Measurements from ENCODE around the gene SEPHS2. TPM values are rescaled to one million over a fixed set of nuclear protein-coding genes. Genes with fewer than 3 reads are reported as not detected.
A peak's percentile ranks its signal among the peaks of the same experiment; 100 is the strongest.

Gene SEPHS2
- total RNA-seq, 1 experiment from 2014 or later: 52.6 TPM

GRCh38 chr16:30482366-30482765 is 36.7 kb upstream of the SEPHS2 start:
- TF ChIP-seq, protein P1, sequence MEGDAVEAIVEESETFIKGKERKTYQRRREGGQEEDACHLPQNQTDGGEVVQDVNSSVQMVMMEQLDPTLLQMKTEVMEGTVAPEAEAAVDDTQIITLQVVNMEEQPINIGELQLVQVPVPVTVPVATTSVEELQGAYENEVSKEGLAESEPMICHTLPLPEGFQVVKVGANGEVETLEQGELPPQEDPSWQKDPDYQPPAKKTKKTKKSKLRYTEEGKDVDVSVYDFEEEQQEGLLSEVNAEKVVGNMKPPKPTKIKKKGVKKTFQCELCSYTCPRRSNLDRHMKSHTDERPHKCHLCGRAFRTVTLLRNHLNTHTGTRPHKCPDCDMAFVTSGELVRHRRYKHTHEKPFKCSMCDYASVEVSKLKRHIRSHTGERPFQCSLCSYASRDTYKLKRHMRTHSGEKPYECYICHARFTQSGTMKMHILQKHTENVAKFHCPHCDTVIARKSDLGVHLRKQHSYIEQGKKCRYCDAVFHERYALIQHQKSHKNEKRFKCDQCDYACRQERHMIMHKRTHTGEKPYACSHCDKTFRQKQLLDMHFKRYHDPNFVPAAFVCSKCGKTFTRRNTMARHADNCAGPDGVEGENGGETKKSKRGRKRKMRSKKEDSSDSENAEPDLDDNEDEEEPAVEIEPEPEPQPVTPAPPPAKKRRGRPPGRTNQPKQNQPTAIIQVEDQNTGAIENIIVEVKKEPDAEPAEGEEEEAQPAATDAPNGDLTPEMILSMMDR (conservative IDR thresholded peaks at IDR 0.05): peak; percentile 45; the same call in 2 of the 3 replicates
- Histone ChIP-seq H4K8ac (replicated peaks; ENCODE audit: insufficient read length, low read depth, low read length) (no peak overlapping the region), H3K9me3 (ENCODE audit: control insufficient read depth, low read depth, low read length) (no peaks in the 10 kb centered on the region), H2BK5ac (ENCODE audit: insufficient read length, low read length) (no peak overlapping the region), H2AFZ (ENCODE audit: low read length) (no peak overlapping the region), H3K23ac (ENCODE audit: insufficient read length, low read depth, low read length) (no peak overlapping the region), H4K5ac (ENCODE audit: insufficient read length, low read depth, low read length) (no peak overlapping the region), H3K18ac (ENCODE audit: insufficient read length, low read depth, low read length) (no peak overlapping the region), H3K4me1 (ENCODE audit: insufficient read depth, low read length) (no peaks in the 10 kb centered on the region), H3K23me2 (ENCODE audit: insufficient read length, low read depth, low read length, poor library complexity, severe bottlenecking) (no peaks in the 10 kb centered on the region), H2BK15ac (ENCODE audit: low read depth, low read length) (no peak overlapping the region), H2BK12ac (ENCODE audit: insufficient read length, low read depth, low read length) (no peak overlapping the region), H3K79me2 (ENCODE audit: insufficient read depth, low read length) (no peaks in the 10 kb centered on the region), H2BK20ac (ENCODE audit: low read depth, low read length, poor library complexity, severe bottlenecking) (no peak overlapping the region), H3K9ac (ENCODE audit: extremely low read depth, insufficient read length, low read length) (no peak overlapping the region), H3T11ph (ENCODE audit: low read length) (no peak overlapping the region), H3K4ac (ENCODE audit: low read depth, low read length) (no peak overlapping the region), H3K4me2 (ENCODE audit: insufficient read depth, insufficient read length, low read length) (no peak overlapping the region), H3K14ac (ENCODE audit: insufficient read depth, low read length) (no peak overlapping the region), H3K56ac (ENCODE audit: insufficient read length, low read depth, low read length) (no peak overlapping the region), H3K27me3 (ENCODE audit: insufficient read depth, low read length) (no peaks in the 10 kb centered on the region), H2BK120ac (ENCODE audit: low read depth, low read length, poor library complexity, severe bottlenecking) (no peak overlapping the region), H3K27ac (ENCODE audit: insufficient read length, low read depth, low read length) (no peak overlapping the region), H4K91ac (ENCODE audit: insufficient read length, low read depth, low read length) (no peak overlapping the region), H2AK5ac (ENCODE audit: insufficient read length, low read length) (no peak overlapping the region), H4K20me1 (ENCODE audit: control insufficient read depth, insufficient read depth, insufficient read length) (no peaks in the 10 kb centered on the region), H3K79me1 (ENCODE audit: insufficient read depth, low read depth, low read length, poor library complexity, severe bottlenecking) (no peaks in the 10 kb centered on the region)
- Mint-ChIP-seq H3K4me3 (no peak overlapping the region), H3K9me3 (no peaks in the 10 kb centered on the region; a peak in 1 of 5 replicates), H3K36me3 (ENCODE audit: insufficient read depth in 1 of 3, low read depth in 3 of 3) (no peaks in the 10 kb centered on the region), H3K4me1 (no peaks in the 10 kb centered on the region), H3K27me3 (ENCODE audit: low read depth) (peaks cover 26% of the 10 kb centered on the region), H3K27ac (no peak overlapping the region)
- no CpG with 5 or more reads among the region's 3 CpGs for WGBS (ENCODE audit: extremely low coverage, insufficient read length, low lambda C conversion rate)
- no peak for DNase-seq
